AG20443 (cell line): ENCODE results near the gene SLC43A2.

Experiments
- DNase-seq: peaks from one replicate; pipeline ENCODE4 v3.0.0; 2012; ENCODE audit warnings: low spot score, mixed read lengths

The SLC43A2 gene

DNA sequence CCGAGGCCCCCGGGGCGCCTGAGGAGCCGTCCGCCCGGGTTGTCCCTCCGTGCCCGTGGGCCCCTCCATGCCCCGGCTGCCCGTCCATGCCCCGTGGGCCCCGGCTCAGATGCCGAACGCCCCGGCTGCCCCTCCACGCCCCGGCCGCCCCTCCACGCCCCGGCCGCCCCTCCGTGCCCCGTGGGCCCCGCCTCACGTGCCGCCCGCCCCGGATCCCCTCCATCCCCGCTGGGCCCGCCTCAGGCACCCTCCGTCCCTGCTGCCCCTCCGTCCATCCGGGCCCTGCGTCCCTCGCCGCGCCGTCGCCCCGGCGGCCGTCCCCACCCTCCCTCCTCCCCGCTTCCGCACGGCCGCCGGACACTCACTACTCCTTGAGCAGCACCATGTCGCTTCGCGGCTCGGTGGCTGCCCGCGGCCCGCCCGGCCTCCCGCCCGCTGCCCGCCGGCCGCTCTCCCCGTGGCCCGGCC lies 66.4 kb downstream of the SLC43A2 start:
- no peak for DNase-seq

DNA sequence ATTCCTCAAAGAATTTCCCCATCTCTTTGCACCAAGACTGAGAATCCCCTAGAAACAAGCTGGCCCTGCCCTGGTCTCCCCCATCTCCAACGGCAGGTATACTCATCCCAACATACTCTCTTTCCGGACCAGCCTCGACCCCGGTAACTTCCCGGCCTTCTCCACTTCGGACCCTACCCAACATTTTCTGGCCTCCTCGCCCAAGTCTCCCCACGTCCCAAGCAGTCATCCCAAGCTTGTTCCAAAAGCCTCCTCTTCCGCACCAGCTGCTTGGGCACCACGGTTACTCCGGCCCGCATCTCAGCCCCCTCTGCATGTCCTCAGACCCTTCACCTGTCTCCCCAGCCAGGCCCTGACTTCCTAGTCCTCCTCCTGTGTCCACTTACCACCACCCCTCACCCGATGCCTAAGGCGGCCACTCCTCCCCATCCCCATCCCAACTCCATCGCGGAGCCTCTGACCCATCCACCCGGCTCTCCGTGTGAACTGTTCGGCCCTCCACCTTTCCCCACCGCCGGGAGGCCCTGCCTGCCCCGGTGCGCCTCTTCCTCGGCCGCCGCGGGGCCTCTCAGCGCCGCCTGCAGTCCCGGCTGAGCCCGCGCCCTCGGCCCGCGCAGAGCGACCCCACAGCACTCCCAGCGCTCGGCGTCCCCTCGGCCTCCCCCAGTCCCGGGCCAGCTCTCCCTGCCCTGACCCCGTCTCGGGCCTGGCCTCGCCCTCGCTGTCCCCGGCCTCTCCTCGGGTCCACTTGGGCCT lies 67.0 kb downstream of the SLC43A2 start:
- peak; percentile 69 for DNase-seq

DNA sequence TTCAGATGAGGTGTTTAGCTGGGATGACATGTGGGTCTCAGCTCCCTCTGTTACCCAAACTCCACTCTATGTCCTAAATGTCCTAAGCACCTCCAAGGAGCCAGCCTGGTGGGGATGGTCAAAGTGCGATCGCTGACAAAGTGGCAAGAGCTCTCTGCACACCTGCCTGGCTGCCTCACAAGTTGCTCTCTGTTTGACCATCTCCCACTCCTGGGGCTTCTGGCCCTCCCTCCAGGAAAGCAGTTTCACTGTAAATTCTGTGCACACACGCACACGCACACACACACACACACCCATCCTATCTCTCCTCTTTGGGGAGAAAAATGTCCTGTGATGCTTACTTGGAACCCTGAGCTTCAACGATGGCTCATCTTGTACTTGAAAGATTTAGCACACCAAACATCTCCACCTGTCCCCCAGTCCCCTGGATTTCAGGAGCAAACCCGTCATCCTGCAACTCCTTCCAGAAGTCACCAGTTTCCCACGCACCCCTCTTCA lies 67.7 kb downstream of the SLC43A2 start:
- no peak for DNase-seq

DNA sequence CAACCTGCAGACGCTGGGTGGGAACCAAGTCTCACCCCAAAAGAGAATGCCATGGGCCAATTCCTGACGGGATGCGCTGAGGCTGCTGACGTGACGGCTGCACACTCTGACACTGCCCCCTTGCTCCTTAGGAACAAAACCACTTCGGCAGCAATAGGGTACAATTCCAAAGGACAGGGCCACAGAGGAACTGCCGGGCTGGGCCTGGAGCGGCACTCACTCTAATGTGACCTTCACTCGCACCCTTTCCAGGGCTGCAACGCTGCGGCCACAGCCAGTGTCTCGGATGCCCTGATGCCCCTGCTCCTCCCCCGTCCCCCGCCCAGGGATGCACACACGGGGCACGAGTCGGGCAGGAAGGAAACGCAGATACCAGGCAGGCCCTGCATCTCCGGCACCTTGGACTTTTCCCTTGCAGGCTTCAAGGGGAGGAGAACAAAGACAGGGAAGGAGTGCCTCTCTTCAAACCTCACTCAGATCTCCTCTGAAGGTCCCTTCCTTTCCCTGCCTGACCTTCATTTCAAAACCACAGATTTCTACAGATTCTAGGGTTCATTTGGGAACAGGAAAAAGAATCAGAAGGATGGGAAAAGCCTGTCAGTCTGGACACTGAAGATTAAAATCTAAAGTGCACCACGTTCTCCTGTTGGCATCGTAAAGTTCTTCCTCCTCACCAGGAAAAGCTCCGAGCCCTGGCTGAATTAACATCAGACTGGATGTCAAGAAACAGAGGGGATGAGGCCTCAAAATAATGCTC lies 68.4 kb downstream of the SLC43A2 start:
- no peak for DNase-seq

GRCh38 chr17:1559047-1560043 lies 69.3 kb downstream of the SLC43A2 start:
- DNase-seq = no peak

GRCh38 chr17:1558401-1558800 lies 70.2 kb downstream of the SLC43A2 start:
- DNase-seq = no peak

GRCh38 chr17:1557355-1558095 lies 71.1 kb downstream of the SLC43A2 start:
- peak; percentile 64 for DNase-seq

- DNase-seq = no peak
Observed at GRCh38 chr17:1555651-1556471, 72.8 kb downstream of the SLC43A2 start.

GRCh38 chr17:1554751-1555540 lies 73.7 kb downstream of the SLC43A2 start:
- no peak for DNase-seq

DNA sequence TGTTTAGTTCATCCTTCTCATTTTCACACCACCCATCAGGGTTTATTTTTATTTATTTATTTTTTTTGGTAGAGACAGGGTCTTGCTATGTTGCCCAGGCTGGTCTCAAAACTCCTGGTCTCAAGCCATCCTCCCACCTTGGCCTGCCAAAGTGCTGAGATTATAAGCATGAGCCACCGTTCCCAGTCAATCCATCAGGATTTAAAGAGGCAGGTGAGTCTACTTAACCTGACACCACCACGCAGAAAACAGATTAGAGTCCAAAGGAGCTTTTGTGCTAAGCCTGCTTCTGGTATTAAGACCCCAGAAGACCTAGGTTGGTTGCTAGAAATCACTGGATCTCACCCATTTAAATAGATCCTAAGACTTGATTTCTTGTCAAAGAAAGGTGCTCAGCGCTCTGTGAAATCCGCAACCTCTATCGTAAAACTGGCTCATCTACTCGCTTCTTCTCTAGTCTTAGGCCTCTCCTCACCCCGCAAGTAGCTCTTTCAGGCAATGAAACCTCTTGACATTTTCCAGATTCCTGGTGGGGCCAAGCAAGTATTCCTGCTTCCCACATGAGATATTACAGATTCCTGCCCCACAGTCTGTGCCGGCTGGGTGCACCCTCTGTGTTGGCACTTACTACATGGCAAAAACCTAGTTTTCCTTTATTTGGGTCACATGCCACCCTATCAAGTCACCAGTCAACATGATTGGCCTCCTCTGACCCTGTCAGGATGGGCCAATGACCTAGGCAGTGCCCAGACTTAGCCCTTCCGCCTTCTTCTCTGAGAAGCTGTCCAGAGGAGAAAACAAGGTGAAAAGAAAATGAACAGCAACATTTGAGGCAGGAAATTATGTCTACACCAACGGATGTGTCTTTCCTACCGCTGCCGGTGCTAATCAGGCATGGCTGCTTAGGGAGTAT lies 75.0 kb downstream of the SLC43A2 start:
- DNase-seq = no peak

- no peak for DNase-seq
Observed at GRCh38 chr17:1552932-1553331, 75.7 kb downstream of the SLC43A2 start.

DNA sequence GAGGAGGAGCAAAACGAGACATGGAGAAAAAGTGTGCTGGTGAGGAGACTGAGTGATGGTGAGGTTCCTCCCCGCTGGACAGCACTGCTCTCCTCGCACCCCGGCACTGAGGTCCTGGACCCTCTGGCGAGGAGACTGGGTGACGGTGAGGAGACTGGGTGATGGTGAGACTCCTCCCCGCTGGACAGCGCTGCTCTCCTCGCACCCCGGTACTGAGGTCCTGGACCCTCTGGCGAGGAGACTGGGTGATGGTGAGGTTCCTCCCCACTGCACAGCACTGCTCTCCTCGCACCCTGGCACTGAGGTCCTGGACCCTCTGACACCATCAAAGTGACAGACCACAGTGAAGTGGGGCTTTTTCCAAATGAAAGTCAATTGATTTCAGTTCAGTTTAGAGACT lies 76.9 kb downstream of the SLC43A2 start:
- DNase-seq = no peak

DNA sequence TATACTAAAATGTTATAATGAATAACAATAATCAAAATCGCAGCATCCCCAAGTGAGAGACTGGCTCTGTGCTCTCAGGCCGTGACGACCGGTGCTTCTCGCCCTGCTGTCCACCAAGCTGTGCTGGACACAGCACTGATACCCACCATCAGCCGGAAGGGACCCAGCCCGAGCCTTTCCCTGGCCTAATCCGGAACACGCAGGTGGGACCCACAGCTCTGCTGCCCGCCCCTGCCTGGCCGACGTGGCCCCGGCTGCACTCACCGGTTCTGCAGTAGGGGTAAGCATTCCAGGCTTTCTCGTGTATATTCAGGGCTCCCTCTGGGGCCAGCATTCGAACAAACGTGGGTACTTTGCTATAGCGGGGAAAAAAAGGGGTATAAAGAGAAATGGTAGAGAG lies 80.6 kb downstream of the SLC43A2 start:
- DNase-seq = no peak

DNA sequence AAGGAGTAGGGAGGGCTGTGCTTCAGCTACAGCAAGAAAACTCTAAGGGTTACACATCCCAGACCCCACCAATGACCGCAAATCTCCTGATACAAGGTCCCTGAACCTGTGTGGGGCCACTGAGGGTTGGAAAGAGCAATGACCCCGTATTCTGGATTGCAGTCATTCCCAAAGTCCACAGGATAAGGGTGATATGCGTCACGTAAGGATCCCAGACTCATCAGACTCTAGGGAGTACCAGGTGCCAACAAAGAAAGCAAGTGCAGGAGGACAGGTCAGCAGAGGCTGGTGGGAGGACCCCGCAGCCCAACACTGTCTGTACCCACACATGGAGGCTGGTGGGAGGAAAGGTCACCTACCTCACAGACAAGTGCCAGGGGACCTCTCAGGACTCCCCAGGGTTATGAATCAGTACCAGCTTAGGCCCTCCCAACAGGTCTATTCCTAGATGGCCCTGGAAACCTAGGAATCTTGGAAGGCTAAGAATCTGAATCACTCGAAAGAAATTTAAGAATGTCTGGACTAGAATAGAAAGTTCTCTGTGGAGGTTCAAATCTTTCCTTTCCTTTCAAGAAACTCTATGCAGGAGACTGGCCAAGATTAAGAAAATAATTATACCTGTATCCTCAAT lies 82.2 kb downstream of the SLC43A2 start:
- DNase-seq = no peak

GRCh38 chr17:1545618-1546017 lies 83.0 kb downstream of the SLC43A2 start:
- DNase-seq = no peak

DNA sequence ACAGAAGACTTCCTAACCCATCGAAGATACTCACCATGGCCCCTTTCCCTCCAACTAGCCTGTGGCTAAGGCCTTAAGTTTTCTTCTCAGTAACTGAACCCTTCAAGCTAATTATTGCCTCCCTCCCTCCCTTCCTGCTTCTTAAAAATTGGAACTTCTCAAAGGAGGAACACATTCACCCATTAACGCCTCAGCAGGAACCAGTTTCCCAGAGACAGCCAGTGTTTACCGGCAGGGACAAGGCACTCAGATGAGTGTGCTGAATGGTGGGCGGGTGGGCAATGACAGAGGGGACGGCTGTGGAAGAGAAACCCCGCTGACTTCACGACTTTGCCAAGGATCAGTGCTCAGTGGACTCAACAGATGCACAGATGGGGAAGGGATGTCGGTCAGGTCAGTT lies 86.3 kb downstream of the SLC43A2 start:
- DNase-seq = no peak

DNA sequence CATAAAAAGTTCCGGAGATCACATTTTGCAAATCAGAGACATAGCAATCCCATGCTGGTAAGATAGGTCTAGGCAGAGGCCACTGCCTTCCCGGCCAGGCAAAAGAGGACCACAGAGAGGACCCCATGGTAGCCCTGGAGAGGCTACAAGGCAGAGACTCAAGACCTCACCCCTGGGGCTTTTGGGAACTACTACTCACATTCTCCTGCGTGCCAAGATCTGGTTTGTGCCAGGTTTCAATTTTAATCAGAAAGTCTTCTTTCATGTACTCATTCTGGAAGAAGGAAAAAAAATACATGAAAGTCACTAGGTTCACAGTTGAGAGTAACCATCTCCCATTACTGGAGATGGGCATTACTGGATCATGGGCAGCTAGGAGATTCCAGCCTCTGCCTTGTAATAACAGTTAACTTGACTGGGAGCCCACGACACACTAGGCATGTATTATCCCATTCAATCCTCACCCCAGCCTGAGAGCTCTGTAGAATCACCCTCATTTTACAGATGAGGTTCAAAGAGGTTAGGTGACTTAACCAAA lies 87.2 kb downstream of the SLC43A2 start:
- DNase-seq = no peak

DNA sequence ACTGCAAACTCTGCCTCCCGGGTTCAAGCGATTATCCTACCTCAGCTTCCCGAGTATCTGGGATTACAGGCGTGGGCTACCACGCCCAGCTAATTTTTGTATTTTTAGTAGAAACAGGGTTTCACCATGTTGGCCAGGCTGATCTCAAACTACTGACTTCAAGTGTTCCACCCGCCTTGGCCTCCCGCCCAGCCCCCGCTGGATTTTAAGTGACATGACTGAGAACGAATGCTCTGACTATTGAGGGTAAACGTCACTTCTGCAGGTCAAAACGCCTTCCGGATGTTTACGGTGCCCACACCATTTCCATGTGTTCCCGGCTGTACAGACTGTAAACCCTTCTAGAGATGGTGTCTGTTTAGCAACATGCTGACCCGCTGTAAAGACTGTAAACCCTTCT lies 88.8 kb downstream of the SLC43A2 start:
- DNase-seq = no peak
